Amygdala (tissue), 56 donors: ENCODE results near the gene BAHCC1.
"Not testable (repeated sequence)": the region's sequence is repeated elsewhere in the genome, so short reads cannot be mapped to it uniquely, and the experiment has no call there.

Source experiments
- DNase-seq, 56 donors: peaks; one replicate each; lab custom pipeline; 2025; lab: John Stamatoyannopoulos, UW

Gene BAHCC1

GRCh38 chr17:81394921-81395599 is at the start of gene BAHCC1:
TSS of gene BAHCC1 (plus strand) at chr17:81395457. CDS start at chr17:81399740, 4,283 bp downstream.
- peak; percentile 92 to 100 (median 100) for DNase-seq

DNA sequence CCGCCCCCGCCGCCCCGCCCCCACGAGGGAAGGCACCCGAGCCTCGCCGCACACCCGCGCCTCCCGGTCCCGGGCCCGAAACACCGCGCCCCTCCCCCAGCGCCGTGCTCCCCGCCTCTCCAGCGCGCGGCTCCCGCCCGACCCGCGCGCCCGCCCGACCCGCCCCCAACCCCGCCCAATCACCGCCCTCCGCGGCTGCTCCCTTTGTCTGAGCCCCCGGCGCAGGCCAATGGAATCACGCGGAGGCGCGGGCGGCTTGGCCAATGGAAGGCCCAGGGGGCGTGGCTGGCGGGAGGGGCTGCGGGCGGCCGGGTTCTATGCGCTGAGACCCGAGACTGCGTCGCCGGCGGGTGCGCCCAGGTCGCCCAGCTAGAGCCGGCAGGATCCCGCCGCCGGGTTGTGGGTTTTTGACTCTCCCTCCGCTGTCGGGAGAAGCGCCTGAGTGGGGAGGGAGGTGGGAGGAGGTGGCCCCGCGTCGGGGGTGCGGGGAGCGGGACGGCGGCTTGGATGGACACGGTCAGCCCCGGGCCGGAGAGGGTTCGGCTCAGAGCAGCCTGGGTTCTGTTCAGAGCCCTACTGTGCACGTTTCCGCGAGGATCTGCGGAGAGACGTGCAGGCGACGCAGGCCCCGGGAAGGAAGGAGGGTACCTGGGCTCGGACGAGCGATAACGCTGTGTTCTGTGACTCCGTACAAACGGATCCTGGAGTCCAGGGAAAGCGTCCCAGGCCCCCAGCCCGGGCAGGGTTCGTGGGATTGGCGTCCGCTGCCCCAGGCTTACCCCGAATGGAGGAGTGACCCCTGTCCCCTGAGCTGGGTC is 49.0 kb upstream of the BAHCC1 start:
- DNase-seq: peak; percentile 62 to 99 (median 96)

DNA sequence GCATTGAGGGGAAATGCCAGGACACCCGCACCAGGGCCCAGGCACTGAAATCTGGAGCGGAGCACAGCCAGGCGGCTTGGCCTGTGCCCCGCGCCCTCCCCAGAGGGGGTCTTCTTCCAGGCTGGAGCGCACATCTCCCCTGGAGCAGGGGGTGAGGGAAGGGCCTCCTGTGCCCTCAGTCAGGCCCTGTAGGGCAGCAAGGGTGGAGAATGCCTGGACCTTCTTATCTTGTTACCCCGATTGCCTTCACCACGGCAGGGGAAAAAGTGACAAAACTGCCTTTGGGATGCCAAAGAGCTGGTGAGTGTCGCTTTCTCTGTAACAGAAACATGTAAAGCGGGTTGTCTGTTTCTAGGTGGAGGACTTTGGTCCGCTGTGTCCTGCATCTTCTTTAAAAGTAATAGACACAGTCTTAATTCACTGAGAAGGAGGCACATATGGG is 48.3 kb upstream of the BAHCC1 start:
- DNase-seq: no peak

DNA sequence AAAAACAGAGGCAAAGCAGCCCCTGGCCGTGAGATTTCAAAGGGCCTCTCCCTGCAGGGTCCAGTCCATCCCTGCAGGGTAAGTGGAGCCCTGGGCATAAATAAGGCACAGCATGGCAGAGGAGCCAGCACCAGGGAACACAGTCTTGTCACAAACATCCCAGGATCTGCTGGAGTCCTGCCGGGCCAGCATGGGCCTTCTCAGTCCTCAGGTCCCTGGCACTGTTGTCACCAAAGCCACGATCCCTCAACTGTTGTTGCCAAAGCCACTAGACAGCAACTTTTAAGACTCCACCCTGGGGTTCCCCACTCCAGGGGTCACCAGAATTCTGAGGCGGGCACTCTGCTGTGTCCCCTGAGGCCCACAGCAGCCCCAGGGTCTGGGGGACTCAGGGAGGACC is 47.8 kb upstream of the BAHCC1 start:
- no peak for DNase-seq

DNA sequence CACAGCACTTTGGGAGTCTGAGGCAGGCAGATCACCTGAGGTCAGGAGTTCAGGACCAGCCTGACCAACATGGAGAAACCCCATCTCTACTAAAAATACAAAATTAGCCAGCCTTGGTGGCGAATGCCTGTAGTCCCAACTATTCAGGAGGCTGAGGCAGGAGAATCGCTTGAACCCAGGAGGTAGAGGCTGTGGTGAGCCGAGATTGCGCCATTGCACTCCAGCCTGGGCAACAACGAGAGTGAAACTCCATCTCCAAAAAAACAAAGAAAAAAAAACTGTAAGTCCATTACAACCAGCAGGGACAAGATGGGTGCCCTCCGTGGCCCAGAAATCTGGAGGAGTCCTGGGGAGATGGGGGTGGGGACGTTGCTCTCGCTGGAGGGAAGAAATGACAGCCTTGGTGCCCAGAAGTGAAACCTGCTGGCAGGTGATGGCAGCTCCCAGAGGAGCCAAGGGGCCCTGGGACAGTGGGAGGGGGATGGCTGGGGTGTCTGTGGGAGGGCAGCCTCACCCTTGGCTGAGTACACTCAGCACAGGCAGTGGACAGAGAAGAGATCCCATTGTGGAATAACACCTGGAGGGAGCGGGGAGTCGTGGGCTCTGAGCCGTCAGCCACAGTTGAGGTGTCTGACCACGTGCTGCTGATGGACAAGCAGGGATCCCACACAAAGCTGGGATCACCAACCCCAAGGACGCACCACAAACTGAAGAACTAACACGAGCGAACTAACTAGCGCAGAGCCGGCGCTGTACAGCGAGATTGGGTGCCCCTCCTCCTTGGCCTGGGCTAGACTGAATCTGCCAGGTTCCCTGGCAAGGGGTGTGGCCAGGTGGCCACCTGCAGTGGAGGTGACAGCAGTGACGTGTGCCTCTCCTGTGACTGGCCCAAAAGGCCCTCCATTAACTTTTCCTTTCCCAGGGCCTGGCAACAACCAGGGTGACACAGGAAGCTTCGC is 46.9 kb upstream of the BAHCC1 start:
- DNase-seq: no peak

- no peak for DNase-seq
Observed at GRCh38 chr17:81349397-81350319, 45.6 kb upstream of the BAHCC1 start.

GRCh38 chr17:81350320-81350890 is 44.9 kb upstream of the BAHCC1 start:
- no peak for DNase-seq

DNA sequence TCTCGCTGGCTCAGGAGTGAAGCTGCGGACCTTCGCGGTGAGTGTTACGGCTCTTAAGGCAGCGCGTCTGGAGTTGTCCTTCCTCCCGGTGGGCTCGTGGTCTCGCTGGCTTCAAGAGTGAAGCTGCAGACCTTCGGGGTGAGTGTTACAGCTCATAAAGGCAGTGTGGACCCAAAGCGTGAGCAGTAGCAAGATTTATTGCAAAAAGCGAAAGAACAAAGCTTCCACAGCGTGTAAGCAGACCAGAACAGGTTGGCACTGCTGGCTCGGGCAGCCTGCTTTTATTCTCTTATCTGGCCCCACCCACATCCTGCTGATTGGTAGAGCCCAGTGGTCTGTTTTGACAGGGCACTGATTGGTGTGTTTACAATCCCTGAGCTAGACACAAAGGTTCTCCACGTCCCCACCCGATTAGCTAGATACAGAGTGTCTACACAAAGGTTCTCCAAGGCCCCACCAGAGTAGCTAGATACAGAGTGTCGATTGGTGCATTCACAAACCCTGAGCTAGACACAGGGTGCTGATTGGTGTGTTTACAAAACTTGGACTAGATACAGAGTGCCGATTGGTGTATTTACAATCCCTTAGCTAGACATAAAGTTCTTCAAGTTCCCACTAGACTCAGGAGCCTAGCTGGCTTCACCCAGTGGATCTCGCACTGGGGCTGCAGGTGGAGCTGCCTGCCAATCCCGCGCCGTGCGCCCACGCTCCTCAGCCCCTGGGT is 43.8 kb upstream of the BAHCC1 start:
- DNase-seq: not testable (repeated sequence)

DNA sequence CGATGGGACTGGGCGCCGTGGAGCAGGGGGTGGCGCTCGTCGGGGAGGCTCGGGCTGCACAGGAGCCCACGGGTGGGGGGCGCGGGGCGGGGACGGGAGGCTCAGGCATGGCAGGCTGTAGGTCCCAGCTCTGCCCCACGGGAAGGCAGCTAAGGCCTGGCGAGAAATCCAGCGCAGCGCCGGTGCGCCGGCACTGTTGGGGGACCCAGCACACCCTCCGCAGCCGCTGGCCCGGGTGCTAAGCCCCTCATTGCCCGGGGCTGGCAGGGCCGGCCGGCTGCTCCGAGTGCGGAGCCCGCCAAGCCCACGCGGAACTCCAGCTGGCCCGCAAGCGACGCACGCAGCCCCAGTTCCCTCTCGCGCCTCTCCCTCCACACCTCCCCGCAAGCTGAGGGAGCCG is 43.2 kb upstream of the BAHCC1 start:
- DNase-seq: not testable (repeated sequence)

- DNase-seq: no peak
Observed at GRCh38 chr17:81354252-81354953, 40.9 kb upstream of the BAHCC1 start.

DNA sequence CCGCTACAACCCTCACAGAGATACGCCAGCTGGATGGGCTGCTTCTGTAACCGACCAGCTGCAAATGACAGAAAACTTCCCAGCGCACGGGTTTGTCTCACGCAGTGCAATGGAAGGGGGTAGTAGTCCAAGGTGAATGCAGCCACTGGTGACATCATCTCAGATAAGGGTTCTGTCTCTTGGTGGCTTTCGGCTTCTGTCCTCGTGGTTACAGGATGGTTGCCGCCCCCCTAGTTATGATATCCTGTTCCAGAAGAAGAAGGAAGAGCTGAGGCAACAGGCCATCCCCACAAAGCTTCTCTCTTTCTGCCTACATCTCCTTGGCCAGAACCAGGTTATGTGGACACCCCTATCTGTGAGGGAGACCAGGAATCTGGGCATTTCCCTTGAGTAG is 40.3 kb upstream of the BAHCC1 start:
- no peak for DNase-seq

DNA sequence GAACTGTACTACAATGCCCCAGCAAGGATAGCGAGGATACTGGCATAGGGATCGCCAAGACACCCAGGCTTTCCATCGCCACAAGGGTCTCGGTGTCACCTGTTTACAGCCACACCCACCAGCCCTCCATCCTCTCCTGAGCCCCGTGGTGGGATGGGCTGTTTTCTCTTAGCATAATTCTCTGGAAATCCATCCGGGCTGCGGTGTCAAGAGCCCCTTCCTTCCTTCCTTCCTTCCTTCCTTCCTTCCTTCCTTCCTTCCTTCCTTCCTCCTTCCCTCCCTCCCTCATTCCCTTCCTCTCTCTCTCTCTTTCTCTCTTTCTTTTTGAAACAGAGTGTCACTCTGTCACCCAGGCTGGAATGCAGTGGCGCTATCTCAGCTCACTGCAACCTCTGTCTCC is 36.0 kb upstream of the BAHCC1 start:
- no peak for DNase-seq

GRCh38 chr17:81362001-81362400 is 33.3 kb upstream of the BAHCC1 start:
- DNase-seq: not testable (repeated sequence)

DNA sequence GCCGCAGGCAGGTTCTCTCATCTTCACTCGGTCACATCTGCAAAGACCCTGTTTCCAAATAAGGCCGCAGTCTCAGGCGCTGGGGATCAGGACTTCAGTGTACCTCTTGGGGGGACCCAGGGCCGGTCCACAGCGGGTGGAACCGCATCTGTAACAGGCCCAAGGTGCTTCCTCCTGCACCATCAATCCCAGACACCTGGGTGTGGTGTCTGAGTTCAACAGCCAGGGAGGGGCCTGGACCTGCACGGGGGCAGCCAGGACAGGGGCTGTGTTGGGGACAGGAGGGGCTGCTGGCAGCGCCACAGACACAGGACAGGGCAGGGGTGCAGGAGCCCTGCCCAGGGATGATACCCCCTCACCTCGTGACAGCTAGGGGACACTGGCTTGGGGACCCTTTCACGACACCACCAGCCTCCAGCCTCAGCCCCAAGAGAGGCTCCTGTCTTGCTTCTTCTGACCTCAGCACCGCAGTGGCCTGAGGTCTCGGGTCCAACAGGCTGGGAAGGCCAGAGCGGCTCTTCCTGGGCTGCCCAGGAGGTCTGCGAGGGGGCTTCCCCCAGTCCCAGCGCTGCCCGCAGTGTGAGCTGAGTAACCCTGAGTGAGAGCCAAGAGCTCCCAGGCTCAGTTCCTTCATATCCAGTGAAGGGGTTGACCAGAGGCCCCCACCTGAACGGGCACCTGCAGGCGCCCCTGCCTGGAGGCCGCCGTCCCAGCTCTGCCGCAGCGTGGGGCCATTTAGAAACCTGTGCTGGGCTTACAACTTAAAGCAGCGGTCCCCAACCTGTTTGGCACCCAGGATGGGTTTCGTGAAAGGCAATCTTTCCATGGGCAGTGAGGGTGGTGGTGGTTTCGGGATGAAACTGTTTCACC is 30.7 kb upstream of the BAHCC1 start:
- DNase-seq: no peak

DNA sequence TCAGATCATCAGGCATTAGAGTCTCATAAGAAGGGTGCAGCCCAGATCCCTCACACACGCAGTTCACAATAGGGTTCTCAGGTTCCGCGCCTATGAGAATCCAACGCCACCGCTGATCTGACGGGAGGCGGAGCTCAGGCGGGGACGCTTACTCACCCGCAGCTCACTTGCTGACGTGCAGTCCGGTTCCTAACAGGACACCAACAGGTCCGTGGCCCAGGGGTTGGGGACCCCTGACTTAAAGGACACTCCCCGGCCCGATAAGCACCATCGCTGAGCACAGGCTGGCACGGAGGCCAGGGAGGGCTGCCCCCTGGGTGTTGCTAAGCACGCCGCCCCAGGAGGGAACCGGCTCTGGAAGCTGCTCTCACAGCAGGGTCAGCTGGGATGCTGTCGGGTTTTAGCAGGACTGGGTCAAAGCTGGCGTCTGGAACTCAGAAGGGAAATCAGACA is 30.1 kb upstream of the BAHCC1 start:
- no peak for DNase-seq

DNA sequence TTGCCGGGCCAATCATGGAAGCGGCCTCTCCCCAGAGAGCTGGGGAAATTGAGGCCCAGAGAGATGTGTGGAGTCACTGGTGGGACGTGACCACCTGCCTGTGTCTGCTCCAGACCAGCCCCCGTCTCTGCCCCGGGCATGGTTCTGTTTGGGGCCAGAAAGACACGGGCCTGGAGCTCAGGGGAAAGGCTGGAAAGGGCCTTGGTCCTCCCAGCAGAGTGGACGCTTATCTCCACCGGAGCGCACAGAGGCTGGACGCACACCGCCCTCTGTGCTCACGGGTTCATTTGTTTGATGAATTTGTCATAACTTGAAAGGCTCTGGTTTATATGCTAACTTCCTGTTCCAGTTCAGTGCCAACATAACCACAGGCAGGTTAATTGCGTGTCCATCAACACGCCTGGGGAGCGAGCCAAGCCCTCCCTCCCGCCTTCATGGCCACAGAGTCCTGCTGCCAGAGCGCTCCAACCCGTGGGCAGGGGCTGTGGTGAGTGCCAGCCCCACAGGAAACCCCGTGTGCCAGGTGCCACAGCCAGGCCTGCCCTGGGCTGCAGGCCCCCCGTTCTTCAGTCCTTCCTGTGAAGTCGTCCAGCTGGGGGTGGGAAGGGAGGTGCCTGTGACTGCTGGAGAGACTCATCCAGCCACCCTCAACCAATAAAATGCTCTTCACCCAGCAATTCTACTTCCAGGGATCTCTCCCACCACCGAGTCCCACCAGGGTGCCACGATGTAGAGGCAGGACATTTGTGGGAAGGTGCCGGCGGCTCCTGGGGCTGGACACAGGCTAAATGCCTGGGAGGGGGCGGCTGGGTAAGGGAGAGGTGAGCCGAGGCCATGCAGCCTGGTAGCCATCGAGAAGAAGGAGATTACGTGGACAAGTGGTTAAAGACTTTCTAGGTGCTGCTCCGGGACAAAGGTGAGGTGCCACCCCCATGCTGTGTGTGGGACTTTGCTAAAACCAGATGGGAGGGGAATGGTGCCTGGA is 29.4 kb upstream of the BAHCC1 start:
- no peak for DNase-seq
